Astrocyte (in vitro differentiated cells and primary cell): ENCODE data around the gene SAMD4B.

Experiments
- EZH2 ChIP-seq: IDR thresholded peaks from 2 replicates; pipeline ENCODE4 v1.6.1; 2012; ENCODE audit warnings: mild to moderate bottlenecking, low read length, inconsistent platforms; ENCODE audit not compliant: insufficient read depth
- TF ChIP-seq, protein P1 (sequence below): IDR thresholded peaks from 2 replicates; pipeline ENCODE4 v1.5.1; 2011; ENCODE audit warnings: low read depth, mild to moderate bottlenecking, inconsistent platforms, low read length, moderate library complexity; ENCODE audit not compliant: insufficient read depth

DNA sequence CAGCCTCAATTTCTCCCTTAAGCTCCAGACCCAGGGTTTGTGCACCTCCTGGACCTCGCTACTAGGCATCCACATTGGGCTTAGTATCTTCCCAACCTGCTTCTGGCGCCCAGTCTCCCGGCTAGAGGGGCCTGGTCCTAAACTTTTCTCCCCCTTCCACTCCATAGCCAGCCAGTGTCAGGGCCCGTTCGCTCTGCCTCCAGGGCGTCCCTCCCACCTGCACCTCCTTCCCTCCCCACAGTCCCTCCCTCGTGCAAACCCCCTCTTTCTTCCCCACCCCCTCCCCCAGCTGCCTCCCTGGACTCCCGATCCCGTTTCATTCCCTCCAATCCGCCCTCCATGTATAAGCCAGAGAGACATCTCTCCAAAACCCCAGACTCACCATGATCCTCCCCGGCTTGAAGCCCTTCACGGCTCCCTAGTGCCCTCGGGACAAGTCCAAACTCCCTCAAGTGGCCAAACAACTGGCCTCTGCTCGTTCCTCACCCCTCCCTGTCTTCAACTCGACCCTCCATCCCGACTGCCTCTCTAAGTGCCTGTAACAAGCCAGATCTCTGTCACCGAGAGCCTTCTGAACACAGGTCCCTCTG lies 997 bp upstream of the SAMD4B start:
- TF ChIP-seq, protein P1, sequence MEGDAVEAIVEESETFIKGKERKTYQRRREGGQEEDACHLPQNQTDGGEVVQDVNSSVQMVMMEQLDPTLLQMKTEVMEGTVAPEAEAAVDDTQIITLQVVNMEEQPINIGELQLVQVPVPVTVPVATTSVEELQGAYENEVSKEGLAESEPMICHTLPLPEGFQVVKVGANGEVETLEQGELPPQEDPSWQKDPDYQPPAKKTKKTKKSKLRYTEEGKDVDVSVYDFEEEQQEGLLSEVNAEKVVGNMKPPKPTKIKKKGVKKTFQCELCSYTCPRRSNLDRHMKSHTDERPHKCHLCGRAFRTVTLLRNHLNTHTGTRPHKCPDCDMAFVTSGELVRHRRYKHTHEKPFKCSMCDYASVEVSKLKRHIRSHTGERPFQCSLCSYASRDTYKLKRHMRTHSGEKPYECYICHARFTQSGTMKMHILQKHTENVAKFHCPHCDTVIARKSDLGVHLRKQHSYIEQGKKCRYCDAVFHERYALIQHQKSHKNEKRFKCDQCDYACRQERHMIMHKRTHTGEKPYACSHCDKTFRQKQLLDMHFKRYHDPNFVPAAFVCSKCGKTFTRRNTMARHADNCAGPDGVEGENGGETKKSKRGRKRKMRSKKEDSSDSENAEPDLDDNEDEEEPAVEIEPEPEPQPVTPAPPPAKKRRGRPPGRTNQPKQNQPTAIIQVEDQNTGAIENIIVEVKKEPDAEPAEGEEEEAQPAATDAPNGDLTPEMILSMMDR, result no peak
- no peak for TF ChIP-seq EZH2
